Fibroblast of lung (primary cell): ENCODE measurements around the gene MRTFA. TPM values are rescaled to one million over a fixed set of nuclear protein-coding genes. Genes with fewer than 3 reads are reported as not detected.
A peak's percentile ranks its signal among the peaks of the same experiment; 100 is the strongest.

Source experiments
- DNase-seq, 2 donors: peaks; one replicate each; pipeline versions ENCODE4 v3.0.0 to v3.0.0-alpha.2; 2010; ENCODE audit warnings: low read depth in 2 of 2
- H2AFZ ChIP-seq: 2 replicates; pipeline ENCODE4 v1.5.1; 2012; ENCODE audit warnings: low read length, control low read depth, inconsistent platforms
- H3K27ac ChIP-seq: 2 replicates; pipeline ENCODE4 v1.5.1; 2011; ENCODE audit warnings: low read length, control low read depth; ENCODE audit not compliant: insufficient read depth
- H3K27me3 ChIP-seq: 2 replicates; pipeline ENCODE4 v1.5.1; 2011; ENCODE audit warnings: mild to moderate bottlenecking, low read length; ENCODE audit not compliant: control insufficient read depth, insufficient read depth
- H3K36me3 ChIP-seq: 2 replicates; pipeline ENCODE4 v1.5.1; 2011; ENCODE audit warnings: low read length; ENCODE audit not compliant: control insufficient read depth, insufficient read depth
- H3K4me1 ChIP-seq: 2 replicates; pipeline ENCODE4 v1.5.1; 2011; ENCODE audit warnings: low read length; ENCODE audit not compliant: control insufficient read depth, insufficient read depth; ENCODE audit errors: extremely low read depth
- H3K4me2 ChIP-seq: 2 replicates; pipeline ENCODE4 v1.5.1; 2011; ENCODE audit warnings: low read length, control low read depth; ENCODE audit not compliant: insufficient read depth; ENCODE audit errors: extremely low read depth
- H3K4me3 ChIP-seq, 4 experiments: fragments of 200-600 bp in 1 of 4; sonication (generic) in 1 of 4; replicated peaks in 1 of 4; 2 replicates each; pipeline ENCODE4 v1.5.1; 2011 to 2016; ENCODE audit warnings: low read length in 4 of 4, low read depth in 3 of 4, mild to moderate bottlenecking in 3 of 4, control low read depth in 2 of 4, inconsistent platforms in 1 of 4, mixed read lengths in 1 of 4; ENCODE audit not compliant: insufficient read depth in 1 of 4; ENCODE audit errors: control extremely low read depth in 1 of 4
- H3K79me2 ChIP-seq: 2 replicates; pipeline ENCODE4 v1.5.1; 2012; ENCODE audit warnings: mild to moderate bottlenecking, low read length, inconsistent platforms; ENCODE audit not compliant: control insufficient read depth, insufficient read depth
- H3K9ac ChIP-seq: 2 replicates; pipeline ENCODE4 v1.5.1; 2011; ENCODE audit warnings: mild to moderate bottlenecking, low read length, control low read depth; ENCODE audit not compliant: insufficient read depth
- H3K9me3 ChIP-seq: 2 replicates; pipeline ENCODE4 v1.5.1; 2012; ENCODE audit warnings: low read depth, low read length; ENCODE audit not compliant: control insufficient read depth, insufficient read depth
- H4K20me1 ChIP-seq: 2 replicates; pipeline ENCODE4 v1.5.1; 2011; ENCODE audit warnings: low read length; ENCODE audit not compliant: control insufficient read depth, insufficient read depth; ENCODE audit errors: extremely low read depth
- CTCF ChIP-seq, 2 donors: IDR thresholded peaks in 1 of 2; conservative IDR thresholded peaks in 1 of 2; 1 replicate in 1 of 2; 2 replicates in 1 of 2; pipeline ENCODE4 v1.5.1; 2011 to 2012; ENCODE audit warnings: low read length in 2 of 2, control low read depth in 1 of 2, inconsistent platforms in 1 of 2, low read depth in 1 of 2, mild to moderate bottlenecking in 1 of 2
- EZH2 ChIP-seq: IDR thresholded peaks from 2 replicates; pipeline ENCODE4 v1.5.1; 2012; ENCODE audit warnings: low read length, control low read depth, mild to moderate bottlenecking; ENCODE audit errors: missing control alignments
- polyA plus RNA-seq, 2 donors: library from polyadenylated mRNA; depleted of rRNA in 1 of 2; stranded (reverse) in 1 of 2; unstranded in 1 of 2; fragments of >200 nt; gene quantifications; 2 replicates each; pipeline ENCODE4 v1.2.1, GENCODE V29; 2011 to 2012; ENCODE audit warnings: missing spikeins in 1 of 2
- total RNA-seq: library from RNA; depleted of rRNA; stranded (reverse); fragments of >200 nt; gene quantifications from 2 replicates; pipeline ENCODE4 v1.2.1, GENCODE V29; 2014

MRTFA gene
- total and polyA plus RNA-seq, 2 donors (not counting 1 experiment from before 2014, with no cell fraction given): 7.6 to 23.0 TPM

DNA sequence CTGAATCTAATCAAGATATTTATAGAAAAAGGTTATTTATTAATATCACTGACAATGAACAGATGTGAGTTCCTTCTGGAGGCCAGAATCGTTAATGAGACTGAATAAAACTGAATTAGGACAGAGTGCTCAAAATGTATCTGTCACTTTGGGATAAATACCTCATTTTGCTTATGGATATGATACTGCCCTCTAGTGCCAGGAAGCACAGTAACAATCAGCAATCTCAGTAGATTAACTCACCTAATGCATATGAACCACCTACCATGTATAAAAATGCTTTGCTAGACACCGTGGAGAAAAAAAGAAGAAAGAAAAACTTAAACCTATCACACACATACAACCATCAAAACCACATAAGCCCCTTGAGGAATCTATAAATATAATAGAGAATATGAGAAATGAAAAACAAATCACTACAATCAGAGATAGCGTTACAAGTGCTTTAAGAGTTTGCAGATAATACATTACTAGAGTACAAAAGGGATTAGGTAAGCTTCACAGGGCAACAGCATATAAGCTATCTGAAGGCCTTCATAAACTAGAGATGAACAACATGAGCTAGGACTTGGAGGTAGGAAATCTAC is 148.8 kb downstream of the MRTFA start:
- peak; percentile 40 to 61 for DNase-seq
- no peak overlapping the region for H3K4me3 ChIP-seq
- no peaks in the 10 kb centered on the region for H4K20me1 ChIP-seq
- no peak overlapping the region for H3K27ac ChIP-seq
- peak; percentile 49 to 76 for TF ChIP-seq CTCF (conservative IDR thresholded peaks at IDR 0.05 in 1 of 2, IDR thresholded peaks at IDR 0.05 in 1 of 2; ENCODE audit: low read depth in 1 of 2, low read length in 2 of 2)
- no peak for TF ChIP-seq EZH2
- H3K9ac ChIP-seq: no peak overlapping the region
- peaks cover 28% of the 10 kb centered on the region for H3K4me1 ChIP-seq
- H3K4me2 ChIP-seq: no peak overlapping the region
- peaks cover 4% of the 10 kb centered on the region for H3K79me2 ChIP-seq
- no peaks in the 10 kb centered on the region for H3K27me3 ChIP-seq
- no peaks in the 10 kb centered on the region for H3K36me3 ChIP-seq
- H2AFZ ChIP-seq: no peak overlapping the region
- H3K9me3 ChIP-seq: no peaks in the 10 kb centered on the region

- H3K4me2 ChIP-seq: peak overlapping the region; percentile 46
- H3K27ac ChIP-seq: no peak overlapping the region
- peaks cover 4% of the 10 kb centered on the region for H3K79me2 ChIP-seq
- no peaks in the 10 kb centered on the region for H3K36me3 ChIP-seq
- no peak overlapping the region for H3K9ac ChIP-seq
- TF ChIP-seq EZH2: no peak
- H3K9me3 ChIP-seq: no peaks in the 10 kb centered on the region
- no peak overlapping the region for H3K4me3 ChIP-seq
- no peak for DNase-seq
- no peaks in the 10 kb centered on the region for H4K20me1 ChIP-seq
- no peaks in the 10 kb centered on the region for H3K27me3 ChIP-seq
- H3K4me1 ChIP-seq: peaks cover 24% of the 10 kb centered on the region
- H2AFZ ChIP-seq: no peak overlapping the region
These were observed 149.4 kb downstream of the MRTFA start for GRCh38 chr22:40486962-40487602.

DNA sequence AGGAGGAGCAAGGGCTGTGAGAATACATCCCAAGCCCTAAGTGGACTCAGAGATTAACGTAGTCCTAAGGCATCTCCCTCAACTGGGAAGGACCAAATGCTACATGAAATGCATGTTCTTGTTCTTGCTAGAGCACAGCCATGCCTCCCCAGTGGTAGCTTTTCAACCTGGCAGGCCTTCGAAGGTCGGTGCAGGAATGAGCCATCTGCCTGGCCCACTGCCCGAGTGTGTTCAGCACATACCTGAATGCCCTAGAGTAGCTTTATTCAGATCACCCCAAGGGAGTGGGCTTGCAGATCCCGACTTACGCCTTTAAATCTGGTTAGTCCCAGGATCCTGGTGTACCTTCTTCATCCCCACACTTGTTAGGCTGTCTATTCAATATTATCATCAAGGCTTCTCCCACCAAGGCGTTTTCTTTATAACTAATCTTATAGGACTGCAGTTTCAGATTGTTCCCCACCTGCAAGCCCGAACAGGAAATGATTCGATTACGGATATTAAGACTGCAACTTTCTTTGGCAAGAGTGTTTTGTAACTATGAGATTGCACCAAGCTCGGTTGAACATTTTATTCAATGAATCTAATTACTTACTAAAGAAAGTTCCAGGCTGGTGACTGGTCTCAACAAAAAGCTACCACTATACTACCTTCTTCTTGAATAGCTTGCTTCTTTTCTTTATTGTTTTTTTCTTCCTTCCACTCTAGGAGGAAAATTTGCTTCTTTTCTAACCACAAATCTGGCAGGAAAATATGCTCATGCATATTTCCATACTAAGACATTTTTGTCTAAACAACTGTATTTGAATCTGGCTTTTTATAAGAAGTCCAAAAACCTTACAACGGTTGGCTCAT is 150.5 kb downstream of the MRTFA start:
- TF ChIP-seq EZH2 (no peak), CTCF (conservative IDR thresholded peaks at IDR 0.05 in 1 of 2, IDR thresholded peaks at IDR 0.05 in 1 of 2; ENCODE audit: low read depth in 1 of 2, low read length in 2 of 2) (no peak)
- Histone ChIP-seq H3K79me2 (peaks cover 5% of the 10 kb centered on the region), H3K27ac (no peak overlapping the region), H3K9me3 (no peaks in the 10 kb centered on the region), H2AFZ (no peak overlapping the region), H3K36me3 (no peaks in the 10 kb centered on the region), H3K27me3 (no peaks in the 10 kb centered on the region), H3K4me2 (peak overlapping the region; percentile 46), H4K20me1 (no peaks in the 10 kb centered on the region), H3K4me1 (peaks cover 18% of the 10 kb centered on the region), H3K9ac (no peak overlapping the region), H3K4me3 (no peak overlapping the region)
- DNase-seq: peak; percentile 48 to 83
